ENCODE measurements around the gene PCCA.

The PCCA gene

DNA sequence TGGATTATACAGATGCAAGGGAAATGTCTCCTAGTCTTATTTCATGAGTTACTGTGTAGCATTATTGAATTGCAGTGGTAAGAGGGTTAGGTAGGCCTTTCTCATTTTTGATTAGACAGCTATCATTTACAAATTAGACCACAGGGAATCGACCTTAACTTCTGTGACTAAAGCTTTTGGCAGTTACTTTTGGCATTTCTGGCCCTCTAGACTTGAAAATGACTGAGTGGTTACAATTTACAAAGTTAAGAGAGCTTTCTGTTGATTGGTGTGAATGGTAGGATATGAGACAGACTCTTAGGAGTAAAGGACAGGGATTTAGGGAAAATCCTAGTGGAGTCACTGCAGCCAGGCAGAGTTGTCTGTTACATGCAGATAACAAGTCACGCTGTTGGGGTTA is 413.6 kb downstream of the PCCA start:
- no peak for TF ChIP-seq EZH2phosphoT487 (conservative IDR thresholded peaks at IDR 0.05; ENCODE audit: low read length)
- TF ChIP-seq, protein P1, sequence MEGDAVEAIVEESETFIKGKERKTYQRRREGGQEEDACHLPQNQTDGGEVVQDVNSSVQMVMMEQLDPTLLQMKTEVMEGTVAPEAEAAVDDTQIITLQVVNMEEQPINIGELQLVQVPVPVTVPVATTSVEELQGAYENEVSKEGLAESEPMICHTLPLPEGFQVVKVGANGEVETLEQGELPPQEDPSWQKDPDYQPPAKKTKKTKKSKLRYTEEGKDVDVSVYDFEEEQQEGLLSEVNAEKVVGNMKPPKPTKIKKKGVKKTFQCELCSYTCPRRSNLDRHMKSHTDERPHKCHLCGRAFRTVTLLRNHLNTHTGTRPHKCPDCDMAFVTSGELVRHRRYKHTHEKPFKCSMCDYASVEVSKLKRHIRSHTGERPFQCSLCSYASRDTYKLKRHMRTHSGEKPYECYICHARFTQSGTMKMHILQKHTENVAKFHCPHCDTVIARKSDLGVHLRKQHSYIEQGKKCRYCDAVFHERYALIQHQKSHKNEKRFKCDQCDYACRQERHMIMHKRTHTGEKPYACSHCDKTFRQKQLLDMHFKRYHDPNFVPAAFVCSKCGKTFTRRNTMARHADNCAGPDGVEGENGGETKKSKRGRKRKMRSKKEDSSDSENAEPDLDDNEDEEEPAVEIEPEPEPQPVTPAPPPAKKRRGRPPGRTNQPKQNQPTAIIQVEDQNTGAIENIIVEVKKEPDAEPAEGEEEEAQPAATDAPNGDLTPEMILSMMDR (IDR thresholded peaks at IDR 0.05; ENCODE audit: insufficient read depth, low read length, poor library complexity, severe bottlenecking) = no peak
- Histone ChIP-seq H2AFZ (ENCODE audit: low read depth, low read length, severe bottlenecking) (no peak overlapping the region), H3K4me3 (ENCODE audit: insufficient read depth, low read length, poor library complexity, severe bottlenecking) (no peak overlapping the region), H3K4me2 (ENCODE audit: low read depth, low read length, poor library complexity, severe bottlenecking) (no peak overlapping the region), H3K36me3 (ENCODE audit: low read length) (no peaks in the 10 kb centered on the region), H4K20me1 (ENCODE audit: low read depth, low read length) (no peaks in the 10 kb centered on the region), H3K79me2 (ENCODE audit: insufficient read depth, low read length) (no peaks in the 10 kb centered on the region), H3K9me3 (ENCODE audit: insufficient read depth, low read length) (no peaks in the 10 kb centered on the region), H3F3A (ENCODE audit: insufficient read depth) (no peaks in the 10 kb centered on the region), H3K27ac (ENCODE audit: low read depth, low read length) (no peak overlapping the region), H3K9ac (ENCODE audit: low read length) (no peak overlapping the region), H3K9me2 (replicated peaks; ENCODE audit: insufficient read depth, low read length) (no peaks in the 10 kb centered on the region), H3K27me3 (ENCODE audit: low read length) (no peaks in the 10 kb centered on the region)

DNA sequence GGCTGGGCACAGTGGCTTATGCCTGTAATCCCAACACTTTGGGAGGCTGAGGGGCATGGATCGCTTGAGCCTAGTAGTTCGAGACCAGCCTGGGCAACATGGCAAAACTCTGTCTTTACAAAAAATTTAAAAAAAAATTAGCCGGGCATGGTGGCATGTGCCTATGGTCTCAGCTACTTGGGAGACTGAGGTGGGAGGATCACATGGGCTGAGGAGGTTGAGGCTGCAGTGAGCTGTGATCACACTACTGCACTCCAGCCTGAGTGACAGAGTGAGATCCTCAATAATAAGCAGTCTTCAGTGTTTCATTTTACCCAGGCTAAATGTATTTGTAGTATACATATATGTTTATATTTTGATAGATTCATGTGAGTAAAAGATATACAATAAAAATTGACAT is 414.7 kb downstream of the PCCA start:
- Histone ChIP-seq H3K79me2 (ENCODE audit: insufficient read depth, low read length) (no peaks in the 10 kb centered on the region), H3K4me3 (ENCODE audit: insufficient read depth, low read length, poor library complexity, severe bottlenecking) (no peak overlapping the region), H3F3A (ENCODE audit: insufficient read depth) (no peaks in the 10 kb centered on the region), H4K20me1 (ENCODE audit: low read depth, low read length) (no peaks in the 10 kb centered on the region), H3K27ac (ENCODE audit: low read depth, low read length) (no peak overlapping the region), H3K4me2 (ENCODE audit: low read depth, low read length, poor library complexity, severe bottlenecking) (no peak overlapping the region), H3K36me3 (ENCODE audit: low read length) (no peaks in the 10 kb centered on the region), H2AFZ (ENCODE audit: low read depth, low read length, severe bottlenecking) (no peak overlapping the region), H3K9me3 (ENCODE audit: insufficient read depth, low read length) (no peaks in the 10 kb centered on the region), H3K27me3 (ENCODE audit: low read length) (no peaks in the 10 kb centered on the region), H3K9ac (ENCODE audit: low read length) (no peak overlapping the region), H3K9me2 (replicated peaks; ENCODE audit: insufficient read depth, low read length) (no peaks in the 10 kb centered on the region)
- no peak for TF ChIP-seq EZH2phosphoT487 (conservative IDR thresholded peaks at IDR 0.05; ENCODE audit: low read length)
- TF ChIP-seq, protein P1 (IDR thresholded peaks at IDR 0.05; ENCODE audit: insufficient read depth, low read length, poor library complexity, severe bottlenecking) = no peak

DNA sequence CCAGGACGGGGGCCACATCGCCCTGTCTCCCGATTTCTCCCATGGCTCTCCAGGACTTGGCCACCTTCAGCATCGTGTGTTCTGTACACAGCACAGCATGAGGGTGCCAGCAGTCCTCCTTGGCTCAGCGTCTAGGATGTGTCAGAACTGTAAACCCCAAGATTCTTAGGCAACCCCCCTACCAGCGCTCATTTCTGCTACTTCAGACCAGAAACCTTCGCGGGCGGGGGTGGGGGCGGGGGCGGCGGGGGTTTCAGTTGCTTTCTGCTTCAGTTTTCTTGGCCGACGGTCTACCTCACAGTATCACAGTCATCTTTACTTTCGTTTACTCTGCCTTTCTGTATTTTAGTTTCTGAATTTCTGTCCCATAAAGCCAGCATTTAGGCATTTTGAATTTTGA is 417.3 kb downstream of the PCCA start:
- H3K4me2 ChIP-seq (ENCODE audit: low read depth, low read length, poor library complexity, severe bottlenecking) = no peak overlapping the region

DNA sequence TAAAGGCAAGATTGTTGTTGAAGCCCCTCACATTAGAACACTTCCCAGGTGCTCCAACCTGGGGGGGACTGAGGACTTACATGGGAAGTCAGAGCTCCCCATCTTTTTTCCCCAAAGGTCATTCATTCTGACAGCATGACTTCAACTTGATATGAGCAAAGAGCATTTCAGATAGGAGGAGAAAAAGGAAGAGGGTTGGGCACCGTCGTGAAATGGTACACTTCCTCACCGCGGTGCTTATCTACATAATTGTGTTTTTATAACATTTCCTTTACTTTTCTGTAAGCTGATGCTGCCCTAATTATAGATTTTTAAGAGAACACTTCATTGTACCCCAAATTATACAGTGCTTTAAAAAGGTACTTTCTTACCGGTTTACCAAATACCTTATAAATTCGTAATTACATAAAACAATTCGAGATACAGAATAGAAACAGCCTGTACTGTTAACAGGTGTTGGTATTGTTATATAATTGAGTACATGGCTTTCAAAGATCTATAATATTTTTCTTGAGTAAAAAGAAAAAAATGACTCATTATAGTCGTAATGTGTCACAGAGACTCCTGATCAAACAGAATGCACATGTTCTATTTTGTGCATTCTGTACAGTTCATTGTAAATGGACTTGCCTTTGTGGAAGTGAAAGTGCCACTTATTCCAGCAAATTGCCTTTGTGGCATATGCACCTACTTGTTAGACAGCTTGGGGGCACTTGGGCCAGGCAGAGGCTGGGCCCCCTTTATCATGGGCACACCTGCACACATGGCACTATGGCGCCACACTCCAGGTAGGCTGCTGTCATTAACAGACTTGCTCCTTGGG is 417.9 kb downstream of the PCCA start:
- Histone ChIP-seq H3K27me3 (ENCODE audit: low read length) (no peaks in the 10 kb centered on the region), H2AFZ (ENCODE audit: low read depth, low read length, severe bottlenecking) (no peak overlapping the region), H3K79me2 (ENCODE audit: insufficient read depth, low read length) (no peaks in the 10 kb centered on the region), H3K4me3 (ENCODE audit: insufficient read depth, low read length, poor library complexity, severe bottlenecking) (no peak overlapping the region), H3K27ac (ENCODE audit: low read depth, low read length) (no peak overlapping the region), H3K36me3 (ENCODE audit: low read length) (no peaks in the 10 kb centered on the region), H4K20me1 (ENCODE audit: low read depth, low read length) (no peaks in the 10 kb centered on the region), H3K9ac (ENCODE audit: low read length) (no peak overlapping the region), H3K9me3 (ENCODE audit: insufficient read depth, low read length) (no peaks in the 10 kb centered on the region), H3K9me2 (replicated peaks; ENCODE audit: insufficient read depth, low read length) (no peaks in the 10 kb centered on the region), H3K4me2 (ENCODE audit: low read depth, low read length, poor library complexity, severe bottlenecking) (no peak overlapping the region), H3F3A (ENCODE audit: insufficient read depth) (no peaks in the 10 kb centered on the region)
- no peak for TF ChIP-seq EZH2phosphoT487 (conservative IDR thresholded peaks at IDR 0.05; ENCODE audit: low read length)
- TF ChIP-seq, protein P1 (IDR thresholded peaks at IDR 0.05; ENCODE audit: insufficient read depth, low read length, poor library complexity, severe bottlenecking) = no peak

More for the DNA sequence above, 417.3 kb downstream of the PCCA start:
- Histone ChIP-seq H3K79me2 (ENCODE audit: insufficient read depth, low read length) (no peaks in the 10 kb centered on the region), H3K9me2 (replicated peaks; ENCODE audit: insufficient read depth, low read length) (no peaks in the 10 kb centered on the region), H3F3A (ENCODE audit: insufficient read depth) (no peaks in the 10 kb centered on the region), H3K9me3 (ENCODE audit: insufficient read depth, low read length) (no peaks in the 10 kb centered on the region), H3K36me3 (ENCODE audit: low read length) (no peaks in the 10 kb centered on the region), H2AFZ (ENCODE audit: low read depth, low read length, severe bottlenecking) (no peak overlapping the region), H4K20me1 (ENCODE audit: low read depth, low read length) (no peaks in the 10 kb centered on the region), H3K27ac (ENCODE audit: low read depth, low read length) (no peak overlapping the region), H3K27me3 (ENCODE audit: low read length) (no peaks in the 10 kb centered on the region), H3K9ac (ENCODE audit: low read length) (no peak overlapping the region), H3K4me3 (ENCODE audit: insufficient read depth, low read length, poor library complexity, severe bottlenecking) (no peak overlapping the region)
- TF ChIP-seq EZH2phosphoT487 (conservative IDR thresholded peaks at IDR 0.05; ENCODE audit: low read length) = no peak
